IMR-90 (cell line): ENCODE measurements around the gene OSTF1. TPM values are rescaled to one million over a fixed set of nuclear protein-coding genes. Genes with fewer than 3 reads are reported as not detected.

Source experiments
- ATAC-seq: fragments of 200-7000 bp; cut with Tn5 transposase; 2 replicates; pipeline ENCODE4 v1.9.1; 2020; ENCODE audit warnings: low read depth, mild to moderate bottlenecking, moderate library complexity
- BruUV-seq: library from RNA; stranded (reverse); fragments of 400-500 nt; replicated peaks from 2 replicates; lab custom pipeline; 2021; lab: Mats Ljungman, UMichigan
- CTCF ChIA-PET: fragments of 300-600 bp; formaldehyde crosslinking; extraction: SDS; loops from one replicate; lab custom pipeline; 2021; ENCODE audit warnings: antibody characterized with exemption; lab: Yijun Ruan, JAX
- POLR2A ChIA-PET: fragments of 300-600 bp; sonication (Branson Sonifier 250); formaldehyde crosslinking; loops from one replicate; lab custom pipeline; 2022; ENCODE audit warnings: antibody characterized with exemption; ENCODE audit not compliant: unreplicated experiment; lab: Charles Lee
- DNase-seq: peaks from one replicate; pipeline ENCODE4 v3.0.0; 2013
- H2AFZ ChIP-seq: replicated peaks from 2 replicates; pipeline ENCODE3; 2013; ENCODE audit warnings: low read length, mild to moderate bottlenecking; ENCODE audit not compliant: poor library complexity
- H2AK5ac ChIP-seq: 2 replicates; pipeline ENCODE4 v1.6.1; 2013; ENCODE audit warnings: low read depth, low read length, inconsistent platforms
- H2AK9ac ChIP-seq: replicated peaks from 2 replicates; pipeline ENCODE3; 2013; ENCODE audit warnings: mild to moderate bottlenecking, low read depth, low read length, moderate library complexity; ENCODE audit not compliant: poor library complexity
- H2BK120ac ChIP-seq: 2 replicates; pipeline ENCODE4 v1.6.1; 2013; ENCODE audit warnings: low read depth, low read length, inconsistent platforms
- H2BK15ac ChIP-seq: 3 replicates; pipeline ENCODE4 v1.6.1; 2013; ENCODE audit warnings: low read depth, low read length, inconsistent platforms
- H2BK20ac ChIP-seq: 2 replicates; pipeline ENCODE4 v1.6.1; 2013; ENCODE audit warnings: low read depth, mild to moderate bottlenecking, inconsistent platforms, low read length, moderate library complexity
- H2BK5ac ChIP-seq: 2 replicates; pipeline ENCODE4 v1.6.1; 2013; ENCODE audit warnings: mild to moderate bottlenecking, low read depth, low read length, inconsistent platforms; ENCODE audit not compliant: poor library complexity, severe bottlenecking
- H3K14ac ChIP-seq: replicated peaks from 2 replicates; pipeline ENCODE4 v1.6.1; 2013; ENCODE audit warnings: low read depth, low read length, inconsistent platforms
- H3K18ac ChIP-seq: 2 replicates; pipeline ENCODE4 v1.6.1; 2013; ENCODE audit warnings: low read depth, low read length, control low read depth
- H3K23ac ChIP-seq: 2 replicates; pipeline ENCODE4 v1.6.1; 2013; ENCODE audit warnings: low read depth, low read length, inconsistent platforms
- H3K27ac ChIP-seq: 2 replicates; pipeline ENCODE4 v1.5.1; 2013; ENCODE audit warnings: mild to moderate bottlenecking, control low read depth, low read length; ENCODE audit not compliant: insufficient read depth
- H3K27me3 ChIP-seq: 2 replicates; pipeline ENCODE4 v1.6.1; 2013; ENCODE audit warnings: low read length; ENCODE audit not compliant: control insufficient read depth, insufficient read depth
- H3K36me3 ChIP-seq: 2 replicates; pipeline ENCODE4 v1.6.1; 2013; ENCODE audit warnings: low read length, mixed read lengths; ENCODE audit not compliant: control insufficient read depth, insufficient read depth
- H3K4ac ChIP-seq: 2 replicates; pipeline ENCODE4 v1.6.1; 2013; ENCODE audit warnings: low read depth, low read length, inconsistent platforms
- H3K4me1 ChIP-seq: 2 replicates; pipeline ENCODE4 v1.6.1; 2013; ENCODE audit warnings: low read length, mixed read lengths; ENCODE audit not compliant: control insufficient read depth, insufficient read depth
- H3K4me2 ChIP-seq: 2 replicates; pipeline ENCODE4 v1.6.1; 2013; ENCODE audit warnings: low read depth, mild to moderate bottlenecking, control low read depth, low read length, moderate library complexity
- H3K4me3 ChIP-seq: 2 replicates; pipeline ENCODE4 v1.5.1; 2013; ENCODE audit warnings: low read depth, mild to moderate bottlenecking, control low read depth, low read length, moderate library complexity; ENCODE audit not compliant: insufficient read depth
- H3K56ac ChIP-seq: 2 replicates; pipeline ENCODE4 v1.6.1; 2013; ENCODE audit warnings: low read length, inconsistent platforms; ENCODE audit not compliant: insufficient read depth; ENCODE audit errors: extremely low read depth
- H3K79me1 ChIP-seq, 2 experiments: 2 replicates each; pipeline ENCODE4 v1.6.1; 2013; ENCODE audit warnings: low read length in 2 of 2, inconsistent platforms in 1 of 2, low read depth in 1 of 2
- H3K9ac ChIP-seq: 2 replicates; pipeline ENCODE4 v1.6.1; 2013; ENCODE audit warnings: low read depth, low read length, control low read depth
- H3K9me1 ChIP-seq: 2 replicates; pipeline ENCODE4 v1.6.1; 2013; ENCODE audit warnings: low read length, inconsistent platforms; ENCODE audit not compliant: insufficient read depth
- H3K9me3 ChIP-seq: 2 replicates; pipeline ENCODE4 v1.6.1; 2013; ENCODE audit warnings: low read length; ENCODE audit not compliant: control insufficient read depth, insufficient read depth
- H4K20me1 ChIP-seq: 2 replicates; pipeline ENCODE4 v1.6.1; 2013; ENCODE audit warnings: low read length, inconsistent platforms; ENCODE audit not compliant: insufficient read depth
- H4K5ac ChIP-seq: 2 replicates; pipeline ENCODE4 v1.6.1; 2013; ENCODE audit warnings: mild to moderate bottlenecking, low read depth, low read length, control low read depth
- H4K8ac ChIP-seq, 2 experiments: 2 replicates each; pipeline ENCODE4 v1.6.1; 2013; ENCODE audit warnings: low read depth in 2 of 2, low read length in 2 of 2, control low read depth in 1 of 2, inconsistent platforms in 1 of 2
- H4K91ac ChIP-seq: 2 replicates; pipeline ENCODE4 v1.6.1; 2013; ENCODE audit warnings: low read depth, low read length, inconsistent platforms; ENCODE audit not compliant: insufficient read depth
- MAFK ChIP-seq: IDR thresholded peaks from 2 replicates; pipeline ENCODE4 v1.6.1; 2012; ENCODE audit warnings: low read depth, low read length, improper control_type of control experiment
- WGBS, 2 experiments: methylation state at CpG; one replicate each; pipeline versions ENCODE4 v1.1.5 to v1.1.7; 2013; ENCODE audit warnings: missing lambda C conversion rate in 2 of 2; ENCODE audit not compliant: insufficient read length in 1 of 2; ENCODE audit errors: extremely low coverage in 2 of 2; 5-methylcytosine and 5-hydroxymethylcytosine counted together
- dilution Hi-C: fragments of 300-500 bp; cut with HindIII; formaldehyde crosslinking; loops from one replicate; pipeline ENCODE4 v1.14.3; 2018; ENCODE audit warnings: low sequenced_read_pairs; ENCODE audit not compliant: unreplicated experiment
- in situ Hi-C: fragments of 300-500 bp; cut with MboI; formaldehyde crosslinking; loops from 3 replicates; pipeline ENCODE4 v1.14.3; 2019; ENCODE audit warnings: low sequenced_read_pairs, inconsistent platforms, mixed read lengths
- intact Hi-C: fragments of 100-400 bp; cut with micrococcal nuclease; formaldehyde crosslinking; loops from 2 replicates; pipeline ENCODE4 v1.10.0; 2022
- polyA plus RNA-seq, 3 experiments: library from polyadenylated mRNA; depleted of rRNA; stranded (reverse); fragments of >200 nt; gene quantifications; 2 replicates each; pipeline ENCODE4 v1.2.3, GENCODE V29; 2012; ENCODE audit warnings: low replicate concordance in 1 of 3
- total RNA-seq: library from RNA; depleted of rRNA; stranded (reverse); fragments of >200 nt; gene quantifications from 2 replicates; pipeline ENCODE4 v1.2.3, GENCODE V29; 2012

OSTF1 gene
- total and polyA plus RNA-seq, 2 of the 4 experiments (the other 2 are of a cell fraction), result 17.1 to 41.6 TPM

DNA sequence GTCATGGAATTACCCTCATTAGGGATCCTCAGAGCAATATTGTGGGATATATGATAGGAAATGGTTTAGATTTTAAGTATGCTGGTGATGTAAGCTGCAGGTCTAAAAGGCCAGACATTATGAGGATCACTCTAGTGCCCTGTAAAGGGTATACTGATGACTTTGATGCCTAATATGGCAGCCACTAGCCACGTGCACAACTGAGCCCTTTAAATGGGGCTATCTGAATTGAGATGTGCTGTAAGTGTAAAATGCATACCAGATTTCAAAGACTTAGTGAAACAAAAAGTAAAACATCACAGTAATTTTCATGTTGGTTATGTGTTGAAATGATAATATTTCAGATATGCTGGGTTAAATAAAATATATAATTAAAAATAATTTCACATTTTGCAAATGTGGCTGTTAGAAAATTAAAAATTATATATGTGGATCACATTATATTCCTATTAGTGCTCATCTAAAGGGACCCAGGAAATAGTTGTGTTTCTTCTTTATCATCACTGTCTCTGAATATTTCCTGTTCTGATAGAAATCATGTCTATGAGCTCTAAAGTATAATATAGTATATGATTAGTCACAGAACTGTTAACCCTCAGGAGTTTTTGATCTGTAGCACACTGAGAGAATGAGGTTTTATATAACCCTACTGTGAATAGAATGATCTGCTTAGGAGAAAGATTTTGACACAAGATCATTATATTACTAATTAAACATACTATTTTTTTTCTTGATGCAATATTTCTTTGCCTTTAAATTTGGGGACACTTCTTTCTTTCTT lies 50.1 kb downstream of the OSTF1 start:
- Histone ChIP-seq H3K27me3 (no peaks in the 10 kb centered on the region), H4K91ac (no peak overlapping the region), H2BK20ac (no peak overlapping the region), H3K56ac (no peak overlapping the region), H3K14ac (no peak overlapping the region), H3K4me3 (no peak overlapping the region), H3K9me3 (no peaks in the 10 kb centered on the region), H3K4me1 (no peaks in the 10 kb centered on the region), H4K8ac (no peak overlapping the region), H4K5ac (no peak overlapping the region), H2BK5ac (no peak overlapping the region), H2BK120ac (no peak overlapping the region), H2AK5ac (no peak overlapping the region), H4K20me1 (no peaks in the 10 kb centered on the region), H3K27ac (no peak overlapping the region), H3K9ac (no peak overlapping the region), H3K23ac (no peak overlapping the region), H2AK9ac (no peak overlapping the region), H3K4me2 (no peak overlapping the region), H3K9me1 (peaks cover 3% of the 10 kb centered on the region; the same call in 1 of the 2 replicates), H3K4ac (no peak overlapping the region), H3K79me1 (no peaks in the 10 kb centered on the region), H2AFZ (no peak overlapping the region), H3K18ac (no peak overlapping the region), H2BK15ac (no peak overlapping the region), H3K36me3 (peaks cover 11% of the 10 kb centered on the region)
- no TSS peak for BruUV-seq
- intact Hi-C loops (no loop called here), dilution Hi-C loops (no loop called here), in situ Hi-C loops (no loop called here)
- ATAC-seq (no peak), DNase-seq (no peak)
- ChIA-PET POLR2A (no interaction called here), CTCF (no interaction called here)
- WGBS, 2 experiments, result no CpG with 5 or more reads among the region's 1 CpG
- no peak for TF ChIP-seq MAFK
